Esophagus squamous epithelium (tissue), 5 donors: Measurements from ENCODE around the gene CLTCL1. TPM values are rescaled to one million over a fixed set of nuclear protein-coding genes. Genes with fewer than 3 reads are reported as not detected.

Experiments used
- DNase-seq: peaks from one replicate; lab custom pipeline; 2025; lab: John Stamatoyannopoulos, UW
- H3K27ac ChIP-seq, 4 donors: fragments of 200-600 bp; sonication (generic); one replicate each; pipeline ENCODE4 v1.5.1; 2016 to 2019; ENCODE audit warnings: mild to moderate bottlenecking in 1 of 4
- H3K27me3 ChIP-seq, 4 donors: fragments of 200-600 bp; sonication (generic); 1 replicate in 3 of 4; 2 replicates in 1 of 4; pipeline versions ENCODE4 v1.5.1 to v1.6.0; 2017 to 2021; ENCODE audit warnings: antibody characterized with exemption in 1 of 4
- H3K36me3 ChIP-seq, 3 donors: fragments of 200-600 bp; sonication (generic); one replicate each; pipeline ENCODE4 v1.5.1; 2016 to 2019
- H3K4me1 ChIP-seq, 3 donors: fragments of 200-600 bp; sonication (generic); one replicate each; pipeline ENCODE4 v1.5.1; 2017 to 2019
- H3K4me3 ChIP-seq, 4 donors: fragments of 200-600 bp; sonication (generic); 1 replicate in 3 of 4; 2 replicates in 1 of 4; pipeline ENCODE4 v1.5.1; 2016 to 2019; ENCODE audit warnings: mild to moderate bottlenecking in 2 of 4, moderate library complexity in 1 of 4
- H3K9me3 ChIP-seq, 3 donors: fragments of 200-600 bp; sonication (generic); one replicate each; pipeline ENCODE4 v1.5.1; 2016 to 2019
- POLR2A ChIP-seq, 4 donors: fragments of 450-650 bp; IDR thresholded peaks; one replicate each; pipeline ENCODE4 v1.6.1; 2017; ENCODE audit warnings: antibody characterized with exemption in 4 of 4, mild to moderate bottlenecking in 4 of 4, moderate library complexity in 3 of 4
- whole genome bisulfite sequencing, 2 donors: methylation state at CpG; one replicate each; pipeline ENCODE4 v1.1.5; 2018; 5-methylcytosine and 5-hydroxymethylcytosine counted together
- intact Hi-C: fragments of 100-400 bp; cut with DNase I; formaldehyde crosslinking; loops from one replicate; pipeline ENCODE4 v1.15.0; 2022
- total RNA-seq, 4 donors: library from RNA; depleted of rRNA; stranded (reverse); fragments of >200 nt; gene quantifications; one replicate each; pipeline ENCODE4 v1.1.0, GENCODE V29; 2016
- TF ChIP-seq, protein P1 (sequence below), 6 experiments: fragments of 450-650 bp in 4 of 6; fragments of 200-600 bp in 2 of 6; sonication (generic) in 2 of 6; IDR thresholded peaks; one replicate each; pipeline ENCODE4 v1.5.1; 2016 to 2019; ENCODE audit warnings: antibody characterized with exemption in 6 of 6, mild to moderate bottlenecking in 4 of 6, moderate library complexity in 4 of 6
- donor health status: DM: yes; HTN: yes; CAD: no.

Gene CLTCL1
- total RNA-seq, 4 donors from 2014 or later: 3.0 to 7.7 (median 5.1) TPM

DNA sequence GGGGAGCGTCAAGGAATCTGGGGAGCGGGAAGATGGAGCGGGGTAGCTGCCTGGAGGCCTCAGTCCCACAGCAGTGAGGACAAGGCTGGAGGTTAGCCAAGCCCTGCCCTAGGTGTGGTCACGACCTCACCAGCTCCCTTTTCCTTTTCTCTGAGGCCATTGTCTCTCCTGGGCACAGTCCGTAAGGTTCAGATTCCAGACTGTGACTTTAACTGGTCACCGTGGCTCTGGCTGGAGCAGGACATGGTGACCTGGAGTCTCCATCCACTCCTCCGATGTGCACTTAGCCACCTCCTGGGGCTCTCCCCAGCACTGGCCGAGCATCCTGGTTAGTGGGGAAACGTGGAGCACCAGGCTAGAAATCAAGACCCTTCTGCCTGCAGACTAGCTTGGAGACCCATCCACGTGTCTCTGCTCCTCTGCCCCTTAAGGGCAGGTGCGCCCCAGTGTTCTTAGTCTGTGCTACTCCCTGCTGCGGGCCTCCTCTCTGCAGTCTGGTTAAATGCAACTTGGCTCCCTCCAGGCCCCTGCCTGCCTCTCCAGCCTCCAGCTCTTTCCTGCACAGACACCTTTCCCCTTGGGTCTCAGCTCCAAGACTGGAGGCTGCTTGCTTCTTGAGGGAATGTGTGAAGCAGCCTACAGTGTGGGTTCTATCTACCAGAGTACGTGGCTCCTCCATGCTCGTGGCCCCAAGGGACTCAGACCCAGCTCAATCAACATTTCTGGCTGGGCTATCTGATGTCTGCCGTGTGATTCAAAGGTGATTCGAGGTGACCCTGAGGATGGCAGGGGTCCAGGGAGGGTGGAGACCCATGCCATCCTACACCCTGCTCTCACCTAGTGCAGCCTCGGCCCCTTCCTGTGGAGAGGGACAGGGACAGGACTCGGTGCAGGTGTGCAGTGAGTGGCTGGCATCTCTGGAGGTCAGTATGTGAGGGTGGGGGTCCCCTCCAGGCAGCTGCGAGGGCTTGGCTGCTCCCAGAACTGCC lies 118.2 kb downstream of the CLTCL1 start:
- no peak for DNase-seq
- Histone ChIP-seq H3K9me3 (no peaks in the 10 kb centered on the region), H3K4me3 (peak overlapping the region in 2 of 4 donors; percentile 74 to 99), H3K4me1 (peaks cover 61 to 83% (median 62%) of the 10 kb centered on the region in 3 donors), H3K36me3 (peaks cover 0 to 21% (median 0%) of the 10 kb centered on the region in 3 donors), H3K27me3 (peaks cover 0 to 24% (median 6%) of the 10 kb centered on the region in 4 donors), H3K27ac (peak overlapping the region; percentile 7 to 96 (median 58))
- WGBS, 2 donors: 61% methylated on average over 13 of the region's 19 CpGs
- no peak for TF ChIP-seq POLR2A (IDR thresholded peaks at IDR 0.05)
- TF ChIP-seq, protein P1, sequence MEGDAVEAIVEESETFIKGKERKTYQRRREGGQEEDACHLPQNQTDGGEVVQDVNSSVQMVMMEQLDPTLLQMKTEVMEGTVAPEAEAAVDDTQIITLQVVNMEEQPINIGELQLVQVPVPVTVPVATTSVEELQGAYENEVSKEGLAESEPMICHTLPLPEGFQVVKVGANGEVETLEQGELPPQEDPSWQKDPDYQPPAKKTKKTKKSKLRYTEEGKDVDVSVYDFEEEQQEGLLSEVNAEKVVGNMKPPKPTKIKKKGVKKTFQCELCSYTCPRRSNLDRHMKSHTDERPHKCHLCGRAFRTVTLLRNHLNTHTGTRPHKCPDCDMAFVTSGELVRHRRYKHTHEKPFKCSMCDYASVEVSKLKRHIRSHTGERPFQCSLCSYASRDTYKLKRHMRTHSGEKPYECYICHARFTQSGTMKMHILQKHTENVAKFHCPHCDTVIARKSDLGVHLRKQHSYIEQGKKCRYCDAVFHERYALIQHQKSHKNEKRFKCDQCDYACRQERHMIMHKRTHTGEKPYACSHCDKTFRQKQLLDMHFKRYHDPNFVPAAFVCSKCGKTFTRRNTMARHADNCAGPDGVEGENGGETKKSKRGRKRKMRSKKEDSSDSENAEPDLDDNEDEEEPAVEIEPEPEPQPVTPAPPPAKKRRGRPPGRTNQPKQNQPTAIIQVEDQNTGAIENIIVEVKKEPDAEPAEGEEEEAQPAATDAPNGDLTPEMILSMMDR (IDR thresholded peaks at IDR 0.05): no peak
- intact Hi-C loops: no loop called here

DNA sequence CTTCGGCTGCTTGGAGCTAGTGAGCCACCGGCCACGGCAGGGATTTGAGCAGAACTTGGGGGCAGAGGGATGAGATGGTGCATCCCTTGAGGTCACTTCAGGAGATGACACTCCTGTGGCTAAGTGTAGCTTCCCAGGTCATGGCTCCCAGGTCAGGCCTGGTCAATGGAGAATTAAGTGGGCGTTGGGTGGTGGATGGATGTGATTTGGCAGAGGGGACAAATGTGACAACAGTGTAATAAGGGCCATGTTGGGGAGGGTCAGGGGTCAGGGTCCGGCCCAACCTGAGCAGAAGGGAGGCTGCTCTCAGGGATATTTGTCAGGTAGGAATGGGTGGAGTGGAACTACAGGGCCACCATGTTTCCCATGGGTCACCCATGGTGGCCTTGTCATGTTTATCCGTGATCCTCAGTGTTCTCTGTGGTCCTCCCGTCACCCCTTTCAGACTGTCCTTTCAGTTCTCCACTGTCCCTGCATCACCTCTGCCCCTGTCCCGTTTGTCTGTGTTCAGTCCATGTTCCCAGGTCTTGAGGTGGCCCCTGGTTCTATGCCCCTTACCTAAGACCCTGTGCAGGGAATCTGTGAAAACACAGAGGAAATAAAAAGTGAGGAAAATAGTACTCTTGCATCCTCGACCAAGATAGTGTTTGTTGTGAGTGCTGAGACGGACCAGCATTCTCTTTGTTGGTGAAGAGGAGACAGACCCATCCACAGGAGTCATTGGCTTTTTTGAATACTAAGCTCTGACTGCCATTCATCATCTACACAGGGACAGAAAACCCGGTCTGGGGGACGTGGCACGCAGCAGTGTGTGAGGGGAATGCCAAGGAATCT lies 119.1 kb downstream of the CLTCL1 start:
- Histone ChIP-seq H3K27ac (peak overlapping the region; percentile 93 to 96 (median 94)), H3K36me3 (peaks cover 0 to 21% (median 0%) of the 10 kb centered on the region in 3 donors), H3K27me3 (peaks cover 0 to 33% (median 10%) of the 10 kb centered on the region in 4 donors), H3K9me3 (no peaks in the 10 kb centered on the region), H3K4me1 (peaks cover 55 to 76% (median 58%) of the 10 kb centered on the region in 3 donors), H3K4me3 (peak overlapping the region; percentile 68 to 99 (median 86))
- WGBS, 2 donors: 32 to 37% methylated on average over 9 to 11 of the region's 13 CpGs
- intact Hi-C loops: no loop called here
- no peak for TF ChIP-seq POLR2A (IDR thresholded peaks at IDR 0.05)
- TF ChIP-seq, protein P1 (IDR thresholded peaks at IDR 0.05): no peak
- no peak for DNase-seq

DNA sequence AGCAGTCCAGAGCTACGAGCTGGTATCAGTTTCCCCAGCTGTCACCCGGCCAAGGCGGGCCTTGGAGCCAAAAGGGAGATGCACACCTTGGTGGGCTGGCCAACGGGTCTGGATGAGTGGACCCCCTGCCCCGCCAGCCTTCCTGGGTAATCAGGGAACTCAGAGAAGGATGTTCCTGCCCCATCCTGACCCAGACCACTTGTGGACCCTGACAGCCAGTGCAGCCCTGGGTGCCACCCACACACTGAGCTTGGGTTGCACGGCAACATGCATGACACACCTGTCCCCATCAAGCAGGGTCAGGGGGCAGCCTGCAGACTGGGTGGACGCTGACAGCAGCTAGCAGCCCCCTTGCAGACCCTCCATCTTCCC lies 121.6 kb downstream of the CLTCL1 start:
- WGBS, 2 donors: 40 to 62% methylated on average over 1 to 7 of the region's 7 CpGs
- intact Hi-C loops: no loop called here
- H3K4me1 ChIP-seq: peaks cover 40 to 56% (median 47%) of the 10 kb centered on the region in 3 donors
- no peaks in the 10 kb centered on the region for H3K9me3 ChIP-seq
- no peak overlapping the region for H3K27ac ChIP-seq
- peaks cover 3 to 56% (median 11%) of the 10 kb centered on the region in 4 donors for H3K27me3 ChIP-seq
- H3K36me3 ChIP-seq: peaks cover 0 to under 1% (median 0%) of the 10 kb centered on the region in 3 donors
- H3K4me3 ChIP-seq: peak overlapping the region in 3 of 4 donors; percentile 29 to 51 (median 35)
- DNase-seq: no peak
- TF ChIP-seq, protein P1 (IDR thresholded peaks at IDR 0.05): no peak
- TF ChIP-seq POLR2A (IDR thresholded peaks at IDR 0.05): no peak

DNA sequence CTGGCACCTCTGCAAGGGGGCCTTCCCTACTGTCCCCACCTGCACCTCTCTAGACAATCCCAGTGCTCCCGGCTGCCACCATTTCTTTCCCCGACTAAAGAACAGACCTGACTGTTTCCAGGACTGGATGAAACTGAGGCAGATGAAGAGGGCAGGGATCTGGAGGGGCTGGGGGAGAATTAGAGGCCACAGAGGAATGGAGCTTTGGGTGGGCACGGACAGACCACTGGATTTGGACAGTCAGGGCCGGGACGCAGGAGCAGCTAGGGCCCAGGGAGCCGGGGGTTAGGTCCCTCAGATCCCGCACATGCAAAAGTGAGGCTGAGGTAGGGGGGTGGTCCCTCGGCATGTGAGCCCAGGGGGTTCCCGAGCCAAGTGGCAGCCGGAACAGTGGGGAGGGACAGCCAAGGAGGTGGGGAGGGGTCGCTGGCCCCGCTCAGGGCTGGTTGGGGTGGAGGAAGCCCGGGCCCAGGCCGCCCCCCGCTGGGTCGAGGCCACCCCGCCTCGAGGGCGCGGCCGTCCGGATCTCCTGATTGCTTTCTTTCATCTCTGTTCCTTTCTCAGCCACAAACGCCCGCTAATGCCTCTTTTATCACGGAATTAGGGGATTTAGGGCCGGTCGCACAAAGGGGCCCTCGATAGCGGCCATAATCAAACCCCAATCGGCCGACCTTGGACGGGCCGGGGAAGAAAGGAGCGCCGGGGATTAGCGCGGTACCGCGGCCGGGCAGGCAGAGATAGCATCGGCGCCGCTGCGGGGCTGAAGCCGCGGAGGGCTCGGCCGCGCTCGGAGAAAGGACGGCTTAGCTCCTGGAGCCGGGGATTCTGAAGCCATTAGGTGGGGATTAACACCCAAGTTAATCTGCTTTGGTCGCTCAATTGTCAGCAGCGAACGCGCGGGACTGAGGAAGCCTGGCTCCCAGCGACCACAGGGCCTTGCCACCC lies 122.2 kb downstream of the CLTCL1 start:
- no peak for TF ChIP-seq POLR2A (IDR thresholded peaks at IDR 0.05)
- TF ChIP-seq, protein P1 (IDR thresholded peaks at IDR 0.05): no peak
- intact Hi-C loops: no loop called here
- Histone ChIP-seq H3K4me3 (peak overlapping the region in 3 of 4 donors; percentile 29 to 51 (median 35)), H3K36me3 (no peaks in the 10 kb centered on the region), H3K4me1 (peaks cover 33 to 50% (median 41%) of the 10 kb centered on the region in 3 donors), H3K9me3 (no peaks in the 10 kb centered on the region), H3K27ac (no peak overlapping the region), H3K27me3 (peaks cover 3 to 63% (median 11%) of the 10 kb centered on the region in 4 donors)
- WGBS, 2 donors: 4 to 20% methylated on average over 1 to 31 of the region's 58 CpGs
- DNase-seq: no peak
